Liver (tissue), 9 donors: Measurements from ENCODE around the gene WDR19. TPM values are rescaled to one million over a fixed set of nuclear protein-coding genes. Genes with fewer than 3 reads are reported as not detected.

ENCODE experiments used
- DNase-seq: peaks from one replicate; pipeline ENCODE4 v3.0.0-alpha.2; 2017; ENCODE audit warnings: low spot score
- H3K27ac ChIP-seq, 2 donors: one replicate each; pipeline ENCODE4 v1.7.0; 2013; ENCODE audit warnings: inconsistent platforms in 2 of 2, low read length in 2 of 2, control low read depth in 1 of 2, low read depth in 1 of 2, mild to moderate bottlenecking in 1 of 2
- H3K27me3 ChIP-seq, 4 donors: one replicate each; pipeline versions ENCODE4 v1.6.1 to v1.7.0; 2013; ENCODE audit warnings: low read length in 3 of 4, inconsistent platforms in 1 of 4, mild to moderate bottlenecking in 1 of 4, moderate library complexity in 1 of 4; ENCODE audit not compliant: control insufficient read depth in 4 of 4, insufficient read depth in 4 of 4
- H3K36me3 ChIP-seq, 4 donors: one replicate each; pipeline versions ENCODE4 v1.6.1 to v1.7.0; 2013; ENCODE audit warnings: low read length in 3 of 4, mild to moderate bottlenecking in 3 of 4, low read depth in 1 of 4, moderate library complexity in 1 of 4; ENCODE audit not compliant: control insufficient read depth in 4 of 4, insufficient read depth in 3 of 4
- H3K4me1 ChIP-seq, 4 donors: one replicate each; pipeline versions ENCODE4 v1.6.1 to v1.7.0; 2013; ENCODE audit warnings: low read length in 3 of 4, mild to moderate bottlenecking in 3 of 4, moderate library complexity in 1 of 4; ENCODE audit not compliant: control insufficient read depth in 4 of 4, insufficient read depth in 4 of 4
- H3K4me3 ChIP-seq, 3 donors: one replicate each; pipeline versions ENCODE4 v1.6.1 to v1.7.0; 2013; ENCODE audit warnings: low read length in 3 of 3, control low read depth in 1 of 3, low read depth in 1 of 3, mild to moderate bottlenecking in 1 of 3
- H3K9ac ChIP-seq, 2 donors: one replicate each; pipeline ENCODE4 v1.7.0; 2013; ENCODE audit warnings: low read length in 2 of 2, mild to moderate bottlenecking in 2 of 2, moderate library complexity in 2 of 2, control low read depth in 1 of 2, low read depth in 1 of 2
- H3K9me3 ChIP-seq, 4 donors: one replicate each; pipeline versions ENCODE4 v1.6.1 to v1.7.0; 2013; ENCODE audit warnings: low read length in 3 of 4; ENCODE audit not compliant: control insufficient read depth in 4 of 4
- ATF3 ChIP-seq: IDR thresholded peaks from 2 replicates; pipeline ENCODE4 v1.6.1; 2016; ENCODE audit warnings: antibody characterized with exemption
- CTCF ChIP-seq: fragments of 150-350 bp; IDR thresholded peaks from 2 replicates; pipeline ENCODE4 v1.5.1; 2017; ENCODE audit warnings: improper control_type of control experiment, low read depth, low read length; ENCODE audit not compliant: missing input control
- EGR1 ChIP-seq, 2 donors: IDR thresholded peaks; 2 replicates each; pipeline ENCODE4 v1.6.1; 2016 to 2018; ENCODE audit warnings: antibody characterized with exemption in 2 of 2, low read depth in 2 of 2
- HNF4A ChIP-seq, 2 donors: conservative IDR thresholded peaks; 2 replicates each; pipeline ENCODE4 v1.6.1; 2016; ENCODE audit warnings: antibody characterized with exemption in 2 of 2, mild to moderate bottlenecking in 2 of 2
- HNF4G ChIP-seq: IDR thresholded peaks from 2 replicates; pipeline ENCODE4 v1.6.1; 2016; ENCODE audit warnings: antibody characterized with exemption
- MAX ChIP-seq: IDR thresholded peaks from 2 replicates; pipeline ENCODE4 v1.6.1; 2016; ENCODE audit warnings: antibody characterized with exemption
- NR2F2 ChIP-seq: IDR thresholded peaks from 2 replicates; pipeline ENCODE4 v1.6.1; 2016; ENCODE audit warnings: antibody characterized with exemption
- RAD21 ChIP-seq, 2 donors: IDR thresholded peaks; 2 replicates each; pipeline ENCODE4 v1.6.1; 2016; ENCODE audit warnings: antibody characterized with exemption in 2 of 2, mild to moderate bottlenecking in 2 of 2
- REST ChIP-seq: IDR thresholded peaks from 2 replicates; pipeline ENCODE4 v1.6.1; 2016; ENCODE audit warnings: antibody characterized with exemption, mild to moderate bottlenecking
- RXRA ChIP-seq, 2 donors: IDR thresholded peaks; 2 replicates each; pipeline ENCODE4 v1.6.1; 2017 to 2018; ENCODE audit warnings: antibody characterized with exemption in 2 of 2, mild to moderate bottlenecking in 1 of 2
- SP1 ChIP-seq: IDR thresholded peaks from 2 replicates; pipeline ENCODE4 v1.6.1; 2018; ENCODE audit warnings: antibody characterized with exemption, mild to moderate bottlenecking
- YY1 ChIP-seq: IDR thresholded peaks from 2 replicates; pipeline ENCODE4 v1.6.1; 2016; ENCODE audit warnings: antibody characterized with exemption, mild to moderate bottlenecking
- ZBTB33 ChIP-seq: IDR thresholded peaks from 2 replicates; pipeline ENCODE4 v1.6.1; 2016; ENCODE audit warnings: antibody characterized with exemption
- WGBS: extraction: QIAGEN DNeasy Blood & Tissue Kit; methylation state at CpG from one replicate; pipeline ENCODE4 v1.1.7; 2013; 5-methylcytosine and 5-hydroxymethylcytosine counted together
- polyA plus RNA-seq, 2 donors: library from polyadenylated mRNA; stranded (reverse) in 1 of 2; unstranded in 1 of 2; fragments of 200-250 nt in 1 of 2; fragments of >200 nt in 1 of 2; fragmentation: Nextera tagmentation in 1 of 2; extraction: Ambion mirVana in 1 of 2; gene quantifications; one replicate each; pipeline versions ENCODE4 v1.2.1 to v1.2.3, GENCODE V29; 2013 to 2015
- total RNA-seq, 2 donors: library from RNA; depleted of rRNA; stranded (reverse); fragments of >200 nt; gene quantifications; one replicate each; pipeline ENCODE4 v1.2.3, GENCODE V29; 2014
- donor health status: healthy.
- donor health status: healthy.
- donor health status: healthy.
- donor health status: healthy.
- donor health status: healthy.

The WDR19 gene
- total and polyA plus RNA-seq, 4 donors, result 9.5 to 34.3 (median 17.7) TPM

- 98% methylated on average over 2 of the region's 2 CpGs for WGBS
- no peak overlapping the region for H3K4me3 ChIP-seq
- H3K36me3 ChIP-seq, result peaks cover 8 to 39% (median 36%) of the 10 kb centered on the region in 4 donors
- no peaks in the 10 kb centered on the region for H3K9me3 ChIP-seq
- H3K9ac ChIP-seq, result no peak overlapping the region
- no peaks in the 10 kb centered on the region for H3K4me1 ChIP-seq
- H3K27me3 ChIP-seq, result no peaks in the 10 kb centered on the region
- DNase-seq, result no peak
- no peak overlapping the region for H3K27ac ChIP-seq
- TF ChIP-seq REST, result no peak
- TF ChIP-seq HNF4A (conservative IDR thresholded peaks at IDR 0.05), result no peak
- TF ChIP-seq EGR1 (IDR thresholded peaks at IDR 0.05; ENCODE audit: low read depth in 2 of 2), result no peak
- no peak for TF ChIP-seq RXRA (IDR thresholded peaks at IDR 0.05)
- TF ChIP-seq RAD21 (IDR thresholded peaks at IDR 0.05), result no peak
Measured at GRCh38 chr4:39285853-39286252, 103.5 kb downstream of the WDR19 start.

- H3K36me3 ChIP-seq, result peaks cover 8 to 40% (median 39%) of the 10 kb centered on the region in 4 donors
- H3K4me3 ChIP-seq, result no peak overlapping the region
- no peak for DNase-seq
- WGBS, result 98% methylated on average over 2 of the region's 2 CpGs
- TF ChIP-seq RAD21 (IDR thresholded peaks at IDR 0.05) (no peak), EGR1 (IDR thresholded peaks at IDR 0.05; ENCODE audit: low read depth in 2 of 2) (no peak), ATF3 (no peak), RXRA (IDR thresholded peaks at IDR 0.05) (no peak), HNF4G (no peak), REST (no peak), ZBTB33 (no peak), YY1 (no peak), CTCF (no peak), NR2F2 (no peak), HNF4A (conservative IDR thresholded peaks at IDR 0.05) (no peak), SP1 (no peak), MAX (no peak)
- H3K27me3 ChIP-seq, result no peaks in the 10 kb centered on the region
- H3K4me1 ChIP-seq, result no peaks in the 10 kb centered on the region
- H3K27ac ChIP-seq, result no peak overlapping the region
- no peaks in the 10 kb centered on the region for H3K9me3 ChIP-seq
- H3K9ac ChIP-seq, result no peak overlapping the region
Measured at GRCh38 chr4:39286263-39286662, 103.9 kb downstream of the WDR19 start.
